GM21526 (cell line): ENCODE data around the gene LIPK.

Experiments used
- ATAC-seq: cut with Tn5 transposase; IDR thresholded peaks from one replicate; pipeline ENCODE4 v1.9.1; 2021; ENCODE audit warnings: moderate library complexity; ENCODE audit not compliant: unreplicated experiment, low FRiP score

Gene LIPK

GRCh38 chr10:88781206-88781605, 75.2 kb downstream of the LIPK start:
- no peak for ATAC-seq

GRCh38 chr10:88782222-88782621, 76.2 kb downstream of the LIPK start:
- no peak for ATAC-seq

- no peak for ATAC-seq
Measured at GRCh38 chr10:88783724-88784123, 77.7 kb downstream of the LIPK start.

- no peak for ATAC-seq
Measured at GRCh38 chr10:88786032-88786770, 80.2 kb downstream of the LIPK start.

- ATAC-seq = no peak
Measured at GRCh38 chr10:88787463-88787862, 81.4 kb downstream of the LIPK start.

GRCh38 chr10:88788924-88789323, 82.9 kb downstream of the LIPK start:
- ATAC-seq = no peak

- no peak for ATAC-seq
Measured at GRCh38 chr10:88791924-88792323, 85.9 kb downstream of the LIPK start.

GRCh38 chr10:88792661-88793060, 86.6 kb downstream of the LIPK start:
- no peak for ATAC-seq

GRCh38 chr10:88793712-88794299, 87.8 kb downstream of the LIPK start:
- no peak for ATAC-seq

GRCh38 chr10:88794731-88795130, 88.7 kb downstream of the LIPK start:
- ATAC-seq = no peak

- ATAC-seq = no peak
Measured at GRCh38 chr10:88800152-88801125, 94.4 kb downstream of the LIPK start.
